Natural killer cell (primary cell): ENCODE data around the gene EXOSC10. TPM values are rescaled to one million over a fixed set of nuclear protein-coding genes. Genes with fewer than 3 reads are reported as not detected.
A peak's percentile ranks its signal among the peaks of the same experiment; 100 is the strongest.

Experiments
- ATAC-seq, 3 donors: fragments of 150-1000 bp in 2 of 3; fragments of 200-7000 bp in 1 of 3; cut with Tn5 transposase; 1 replicate in 1 of 3; 2 replicates in 2 of 3; pipeline ENCODE4 v1.10.0; 2021; ENCODE audit warnings: mild to moderate bottlenecking in 2 of 3, moderate library complexity in 2 of 3
- DNase-seq, 2 donors: peaks; one replicate each; pipeline versions ENCODE4 v3.0.0 to v3.0.0-alpha.2; 2013 to 2021; ENCODE audit warnings: mixed read lengths in 1 of 2
- H3K27ac ChIP-seq: one replicate; pipeline ENCODE4 v1.5.1; 2013; ENCODE audit warnings: mild to moderate bottlenecking, low read length
- H3K27me3 ChIP-seq: one replicate; pipeline ENCODE4 v1.6.1; 2013; ENCODE audit warnings: low read length; ENCODE audit not compliant: control insufficient read depth, insufficient read depth
- H3K36me3 ChIP-seq: one replicate; pipeline ENCODE4 v1.6.1; 2013; ENCODE audit warnings: low read length; ENCODE audit not compliant: control insufficient read depth, insufficient read depth
- H3K4me1 ChIP-seq: one replicate; pipeline ENCODE4 v1.6.1; 2013; ENCODE audit warnings: low read length; ENCODE audit not compliant: control insufficient read depth, insufficient read depth
- H3K4me3 ChIP-seq: one replicate; pipeline ENCODE4 v1.5.1; 2013; ENCODE audit warnings: low read length
- H3K9me3 ChIP-seq: one replicate; pipeline ENCODE4 v1.6.1; 2013; ENCODE audit warnings: low read length; ENCODE audit not compliant: control insufficient read depth, insufficient read depth
- H3K27ac Mint-ChIP-seq, 2 donors: one replicate each; pipeline ENCODE4 v1.8.0; 2022; ENCODE audit warnings: mild to moderate bottlenecking in 2 of 2, mixed read lengths in 2 of 2, moderate library complexity in 1 of 2
- H3K27me3 Mint-ChIP-seq, 2 donors: one replicate each; pipeline ENCODE4 v1.8.0; 2022; ENCODE audit warnings: low read depth in 2 of 2, mixed read lengths in 2 of 2
- H3K36me3 Mint-ChIP-seq: one replicate; pipeline ENCODE4 v1.8.0; 2022; ENCODE audit warnings: mixed read lengths
- H3K4me1 Mint-ChIP-seq, 2 donors: one replicate each; pipeline ENCODE4 v1.8.0; 2022; ENCODE audit warnings: mixed read lengths in 2 of 2
- H3K4me3 Mint-ChIP-seq: one replicate; pipeline ENCODE4 v1.8.0; 2022; ENCODE audit warnings: mild to moderate bottlenecking, moderate library complexity, mixed read lengths
- H3K9me3 Mint-ChIP-seq, 2 donors: one replicate each; pipeline ENCODE4 v1.8.0; 2022; ENCODE audit warnings: mixed read lengths in 2 of 2
- CTCF ChIP-seq: fragments of 200-600 bp; IDR thresholded peaks from one replicate; pipeline ENCODE4 v1.8.0; 2022; ENCODE audit warnings: antibody characterized with exemption
- WGBS: methylation state at CpG from one replicate; pipeline ENCODE4 v1.1.7; 2013; ENCODE audit warnings: missing lambda C conversion rate; ENCODE audit not compliant: insufficient coverage; 5-methylcytosine and 5-hydroxymethylcytosine counted together
- intact Hi-C: fragments of 100-400 bp; cut with micrococcal nuclease; formaldehyde crosslinking; loops from one replicate; pipeline ENCODE4 v1.14.2; 2022
- total RNA-seq, 4 donors: library from RNA; stranded (reverse); fragments of 120-200 nt in 1 of 4; gene quantifications; one replicate each; pipeline versions ENCODE4 v1.2.3 to v1.2.4, GENCODE V29; 2013 to 2022

EXOSC10 gene
- total RNA-seq, 3 donors from 2014 or later (not counting 1 experiment from before 2014, with no cell fraction given), result 85.2 to 97.2 (median 94.9) TPM

GRCh38 chr1:11130406-11130805 is 30.7 kb upstream of the EXOSC10 start:
- H3K36me3 Mint-ChIP-seq, result peaks cover 21% of the 10 kb centered on the region
- Histone ChIP-seq H3K4me1 (no peaks in the 10 kb centered on the region), H3K36me3 (peaks cover 93% of the 10 kb centered on the region), H3K27me3 (no peaks in the 10 kb centered on the region), H3K4me3 (no peak overlapping the region), H3K27ac (no peak overlapping the region), H3K9me3 (no peaks in the 10 kb centered on the region)
- H3K9me3 Mint-ChIP-seq, result no peaks in the 10 kb centered on the region
- H3K4me1 Mint-ChIP-seq, result no peaks in the 10 kb centered on the region
- no peaks in the 10 kb centered on the region for H3K27me3 Mint-ChIP-seq
- TF ChIP-seq CTCF, result no peak
- DNase-seq (no peak), ATAC-seq (no peak)
- WGBS, result 96% methylated on average over 17 of the region's 17 CpGs
- intact Hi-C loops, result no loop called here
- H3K27ac Mint-ChIP-seq, result no peak overlapping the region
- H3K4me3 Mint-ChIP-seq, result no peak overlapping the region

- intact Hi-C loops, result no loop called here
- Mint-ChIP-seq H3K9me3 (no peaks in the 10 kb centered on the region), H3K27ac (no peak overlapping the region), H3K27me3 (no peaks in the 10 kb centered on the region), H3K4me3 (no peak overlapping the region), H3K4me1 (no peaks in the 10 kb centered on the region), H3K36me3 (peaks cover 19% of the 10 kb centered on the region)
- 90% methylated on average over 14 of the region's 15 CpGs for WGBS
- ATAC-seq, result no peak
- H3K36me3 ChIP-seq, result peaks cover 92% of the 10 kb centered on the region
- H3K27ac ChIP-seq, result no peak overlapping the region
- TF ChIP-seq CTCF, result no peak
- no peaks in the 10 kb centered on the region for H3K9me3 ChIP-seq
- H3K4me1 ChIP-seq, result no peaks in the 10 kb centered on the region
- DNase-seq, result no peak
- no peaks in the 10 kb centered on the region for H3K27me3 ChIP-seq
- H3K4me3 ChIP-seq, result no peak overlapping the region
Measured at GRCh38 chr1:11129649-11130390, 30.2 kb upstream of the EXOSC10 start.

- ATAC-seq (no peak), DNase-seq (no peak)
- no peaks in the 10 kb centered on the region for H3K9me3 ChIP-seq
- no peak overlapping the region for H3K4me3 Mint-ChIP-seq
- intact Hi-C loops, result no loop called here
- H3K9me3 Mint-ChIP-seq, result no peaks in the 10 kb centered on the region
- H3K4me3 ChIP-seq, result no peak overlapping the region
- H3K36me3 Mint-ChIP-seq, result peaks cover 16% of the 10 kb centered on the region
- WGBS, result 89% methylated on average over 5 of the region's 5 CpGs
- H3K27me3 Mint-ChIP-seq, result no peaks in the 10 kb centered on the region
- H3K27ac Mint-ChIP-seq, result no peak overlapping the region
- H3K4me1 Mint-ChIP-seq, result no peaks in the 10 kb centered on the region
- no peak for TF ChIP-seq CTCF
- no peak overlapping the region for H3K27ac ChIP-seq
- peaks cover 81% of the 10 kb centered on the region for H3K36me3 ChIP-seq
- no peaks in the 10 kb centered on the region for H3K4me1 ChIP-seq
- H3K27me3 ChIP-seq, result no peaks in the 10 kb centered on the region
Measured at GRCh38 chr1:11126569-11126968, 26.9 kb upstream of the EXOSC10 start.

GRCh38 chr1:11125931-11126330 is 26.3 kb upstream of the EXOSC10 start:
- DNase-seq (no peak), ATAC-seq (peak in 1 of 3 donors; percentile 58)
- no peaks in the 10 kb centered on the region for H3K4me1 Mint-ChIP-seq
- H3K4me3 Mint-ChIP-seq, result no peak overlapping the region
- Histone ChIP-seq H3K27ac (no peak overlapping the region), H3K4me3 (no peak overlapping the region), H3K36me3 (peaks cover 81% of the 10 kb centered on the region), H3K9me3 (no peaks in the 10 kb centered on the region), H3K4me1 (no peaks in the 10 kb centered on the region), H3K27me3 (no peaks in the 10 kb centered on the region)
- no peaks in the 10 kb centered on the region for H3K27me3 Mint-ChIP-seq
- H3K36me3 Mint-ChIP-seq, result peaks cover 15% of the 10 kb centered on the region
- 79% methylated on average over 5 of the region's 5 CpGs for WGBS
- no peaks in the 10 kb centered on the region for H3K9me3 Mint-ChIP-seq
- intact Hi-C loops, result no loop called here
- H3K27ac Mint-ChIP-seq, result no peak overlapping the region
- TF ChIP-seq CTCF, result no peak
